SW 1271 (cell line): Measurements from ENCODE around the gene OLFM3.

Experiments
- DNase-seq, 2 experiments: peaks; one replicate each; lab custom pipeline; 2025; lab: John Stamatoyannopoulos, UW

OLFM3 gene

DNA sequence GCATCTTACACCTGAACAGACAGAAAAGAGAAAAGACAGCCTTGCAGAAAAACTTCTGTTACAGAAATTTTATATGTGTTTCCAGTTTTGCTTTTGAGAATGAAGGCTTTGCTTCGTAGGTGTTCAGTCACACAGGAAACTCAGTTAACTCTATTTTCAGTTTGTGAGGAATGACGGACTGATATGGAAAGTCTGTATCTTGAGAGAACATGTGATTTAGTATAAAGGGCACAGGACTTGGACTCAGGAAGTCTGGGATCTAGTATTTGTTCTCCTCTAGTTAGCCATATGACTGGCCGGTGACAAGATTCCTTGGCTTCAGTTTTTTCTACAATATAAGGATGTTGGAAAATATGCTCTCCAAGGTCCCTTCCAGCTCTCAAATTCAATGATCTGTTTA is 149.1 kb downstream of the OLFM3 start:
- DNase-seq = no peak

- DNase-seq = no peak
These were observed 149.9 kb downstream of the OLFM3 start for GRCh38 chr1:101846820-101847219.

DNA sequence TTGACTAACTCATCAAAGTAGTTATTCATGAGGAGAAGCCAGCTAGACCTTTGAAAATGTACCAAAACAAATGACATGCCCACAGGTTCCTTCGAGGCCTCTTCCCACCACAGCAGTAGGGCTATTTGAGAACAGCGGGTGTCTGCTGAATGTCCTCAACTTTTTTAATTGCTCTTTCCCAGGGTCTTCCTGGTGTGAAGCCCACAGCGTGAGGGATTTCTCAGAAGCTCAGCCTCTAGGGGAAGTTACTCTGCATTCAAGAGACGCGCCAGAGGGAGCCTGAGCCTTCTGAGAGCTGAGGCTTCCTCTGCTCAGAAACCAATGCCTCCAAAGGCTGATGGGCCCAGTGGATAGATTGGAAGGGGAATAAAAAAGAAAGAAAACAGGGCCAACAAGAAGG is 153.6 kb downstream of the OLFM3 start:
- DNase-seq = no peak

GRCh38 chr1:101841824-101842223 is 154.9 kb downstream of the OLFM3 start:
- no peak for DNase-seq

- DNase-seq = no peak
These were observed 160.7 kb downstream of the OLFM3 start for GRCh38 chr1:101835988-101836387.

- no peak for DNase-seq
These were observed 163.4 kb downstream of the OLFM3 start for GRCh38 chr1:101833312-101833711.

- DNase-seq = no peak
These were observed 170.3 kb downstream of the OLFM3 start for GRCh38 chr1:101826416-101826815.

GRCh38 chr1:101820071-101820470 is 176.7 kb downstream of the OLFM3 start:
- peak in 1 of 2 experiments; percentile 7 for DNase-seq

GRCh38 chr1:101816262-101816661 is 180.5 kb downstream of the OLFM3 start:
- DNase-seq = no peak

- no peak for DNase-seq
These were observed 198.3 kb downstream of the OLFM3 start for GRCh38 chr1:101798417-101798816.

GRCh38 chr1:101797722-101798121 is 199.0 kb downstream of the OLFM3 start:
- DNase-seq = no peak

GRCh38 chr1:101781201-101781831 is 215.4 kb downstream of the OLFM3 start:
- DNase-seq = no peak

DNA sequence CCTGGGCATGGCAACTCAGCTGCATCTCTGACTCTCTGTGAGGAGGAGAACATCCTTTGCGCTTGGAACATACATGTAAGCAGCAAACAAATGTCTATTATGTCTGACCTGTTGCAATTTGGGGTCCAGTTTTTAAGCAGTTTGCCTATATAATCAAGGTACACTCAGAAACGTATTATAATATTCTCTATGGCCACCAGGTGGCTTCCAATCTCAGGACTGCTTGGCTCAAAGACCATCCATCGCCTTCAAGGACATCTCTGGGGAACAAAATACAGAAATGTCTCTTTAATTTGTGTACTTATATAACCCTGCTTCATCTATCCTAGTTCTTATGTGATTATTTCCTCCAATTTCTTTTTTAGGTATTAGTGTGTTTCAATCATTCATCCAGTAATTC is 227.2 kb downstream of the OLFM3 start:
- DNase-seq = peak in 1 of 2 experiments; percentile 14

DNA sequence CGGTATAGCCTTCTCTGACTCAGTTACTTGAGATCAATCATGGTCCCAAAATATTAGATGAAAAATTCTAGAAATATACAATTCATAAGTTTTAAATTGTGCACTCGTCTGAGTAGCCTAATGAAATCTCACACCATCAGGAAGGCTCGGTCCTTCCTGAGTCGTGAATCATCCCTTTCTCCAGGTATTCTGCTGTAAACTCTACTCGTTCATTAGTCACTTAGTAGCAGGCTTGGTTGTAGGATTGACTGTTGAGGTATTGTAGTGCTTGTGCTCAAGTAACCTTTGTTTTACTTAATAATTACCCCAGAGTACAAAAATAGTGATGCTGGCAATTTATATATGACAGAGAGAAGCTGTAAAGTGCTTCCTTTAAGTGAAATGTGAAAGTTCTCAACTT is 238.7 kb downstream of the OLFM3 start:
- DNase-seq = no peak

GRCh38 chr1:101756411-101756810 is 240.3 kb downstream of the OLFM3 start:
- no peak for DNase-seq
